WTC11 (cell line): ENCODE measurements around the gene PAQR4.

Experiments
- ESRRA ChIP-seq: sonication (generic); formaldehyde crosslinking; IDR thresholded peaks from 2 replicates; pipeline ENCODE4 v1.8.1; 2022; ENCODE audit warnings: mild to moderate bottlenecking, missing genetic modification reagents, borderline replicate concordance
- MXD4 ChIP-seq: fragments of 250-450 bp; sonication (Bioruptor Pico); IDR thresholded peaks from 2 replicates; pipeline ENCODE4 v1.8.0; 2021; ENCODE audit warnings: mild to moderate bottlenecking, moderate library complexity, borderline replicate concordance
- NR1H2 ChIP-seq: sonication (generic); formaldehyde crosslinking; IDR thresholded peaks from 2 replicates; pipeline ENCODE4 v1.9.0; 2021; ENCODE audit warnings: mild to moderate bottlenecking, moderate library complexity, missing genetic modification reagents
- NR2C2 ChIP-seq: sonication (generic); formaldehyde crosslinking; IDR thresholded peaks from 2 replicates; pipeline ENCODE4 v1.8.0; 2022; ENCODE audit warnings: mild to moderate bottlenecking, missing genetic modification reagents
- SP1 ChIP-seq: sonication (generic); formaldehyde crosslinking; conservative IDR thresholded peaks from 2 replicates; pipeline ENCODE4 v1.8.1; 2022; ENCODE audit warnings: missing genetic modification reagents
- ZNF121 ChIP-seq: sonication (generic); formaldehyde crosslinking; IDR thresholded peaks from 2 replicates; pipeline ENCODE4 v1.8.0; 2023; ENCODE audit warnings: missing genetic modification reagents
- ZNF232 ChIP-seq: sonication (generic); formaldehyde crosslinking; IDR thresholded peaks from 2 replicates; pipeline ENCODE4 v1.8.0; 2022; ENCODE audit warnings: mild to moderate bottlenecking, missing genetic modification reagents
- ZNF263 ChIP-seq: sonication (generic); formaldehyde crosslinking; IDR thresholded peaks from 2 replicates; pipeline ENCODE4 v1.8.1; 2022; ENCODE audit warnings: low read depth, mild to moderate bottlenecking, moderate library complexity, missing genetic modification reagents
- TF ChIP-seq, protein P1 (sequence below): fragments of 200-600 bp; IDR thresholded peaks from 2 replicates; pipeline ENCODE4 v1.8.0; 2022; ENCODE audit warnings: antibody characterized with exemption
- TF ChIP-seq, protein P2 (sequence below): sonication (generic); formaldehyde crosslinking; IDR thresholded peaks from 2 replicates; pipeline ENCODE4 v1.8.1; 2023; ENCODE audit warnings: mild to moderate bottlenecking, missing genetic modification reagents, moderate library complexity
- TF ChIP-seq, protein P3 (sequence below): sonication (generic); formaldehyde crosslinking; IDR thresholded peaks from 2 replicates; pipeline ENCODE4 v1.8.0; 2022; ENCODE audit warnings: mild to moderate bottlenecking, missing genetic modification reagents
- TF ChIP-seq, protein P4 (sequence below): fragments of 250-450 bp; sonication (Bioruptor Pico); IDR thresholded peaks from 2 replicates; pipeline ENCODE4 v2.1.2; 2022; ENCODE audit warnings: mild to moderate bottlenecking, moderate library complexity

DNA sequence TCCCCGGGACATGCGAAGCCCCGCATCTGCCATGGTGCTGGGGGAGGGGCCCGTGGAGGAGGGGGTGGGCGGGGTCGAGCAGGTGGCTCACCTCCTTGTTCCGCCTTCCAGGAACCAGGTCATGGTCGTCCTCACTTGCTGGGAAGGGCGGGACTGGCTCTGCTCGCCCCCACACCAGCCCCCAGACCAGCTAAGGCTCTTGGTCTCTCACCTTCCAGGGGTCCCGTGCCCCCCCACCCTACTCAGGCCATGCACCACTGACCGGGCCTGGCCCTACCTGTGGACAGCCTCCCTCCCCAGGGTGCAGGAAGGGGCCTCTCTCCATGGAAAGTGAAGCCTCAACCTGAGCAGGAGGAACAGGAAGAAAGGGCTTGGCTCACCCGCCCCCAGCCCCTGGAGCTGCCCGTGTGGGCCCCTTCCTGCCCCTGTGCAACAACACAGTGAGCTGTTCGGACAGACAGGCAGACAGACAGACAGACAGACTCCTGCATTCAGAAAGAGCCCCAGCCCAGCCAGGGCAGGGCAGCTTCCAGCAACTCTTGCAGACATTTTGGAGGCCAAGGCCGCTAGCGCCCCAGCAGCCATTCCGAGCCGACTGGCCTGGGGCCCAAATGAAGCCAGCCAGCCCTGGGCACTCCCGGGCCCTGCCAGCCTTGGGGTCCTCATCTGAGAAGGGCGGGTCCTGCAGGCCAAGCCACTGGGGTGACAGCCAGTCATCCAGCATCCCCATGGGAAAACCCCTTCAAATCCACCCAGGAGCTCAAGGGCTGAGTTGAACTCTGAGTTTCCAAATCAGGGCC lies 13.2 kb upstream of the PAQR4 start:
- TF ChIP-seq, protein P1, sequence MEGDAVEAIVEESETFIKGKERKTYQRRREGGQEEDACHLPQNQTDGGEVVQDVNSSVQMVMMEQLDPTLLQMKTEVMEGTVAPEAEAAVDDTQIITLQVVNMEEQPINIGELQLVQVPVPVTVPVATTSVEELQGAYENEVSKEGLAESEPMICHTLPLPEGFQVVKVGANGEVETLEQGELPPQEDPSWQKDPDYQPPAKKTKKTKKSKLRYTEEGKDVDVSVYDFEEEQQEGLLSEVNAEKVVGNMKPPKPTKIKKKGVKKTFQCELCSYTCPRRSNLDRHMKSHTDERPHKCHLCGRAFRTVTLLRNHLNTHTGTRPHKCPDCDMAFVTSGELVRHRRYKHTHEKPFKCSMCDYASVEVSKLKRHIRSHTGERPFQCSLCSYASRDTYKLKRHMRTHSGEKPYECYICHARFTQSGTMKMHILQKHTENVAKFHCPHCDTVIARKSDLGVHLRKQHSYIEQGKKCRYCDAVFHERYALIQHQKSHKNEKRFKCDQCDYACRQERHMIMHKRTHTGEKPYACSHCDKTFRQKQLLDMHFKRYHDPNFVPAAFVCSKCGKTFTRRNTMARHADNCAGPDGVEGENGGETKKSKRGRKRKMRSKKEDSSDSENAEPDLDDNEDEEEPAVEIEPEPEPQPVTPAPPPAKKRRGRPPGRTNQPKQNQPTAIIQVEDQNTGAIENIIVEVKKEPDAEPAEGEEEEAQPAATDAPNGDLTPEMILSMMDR: no peak
- TF ChIP-seq NR1H2 (CRISPR knock-in tag) (no peak), SP1 (CRISPR knock-in tag) (0 out of 2 replicates have a peak, but pooled peaks have one; percentile 17), ESRRA (CRISPR knock-in tag) (no peak), MXD4 (no peak), ZNF121 (CRISPR knock-in tag) (no peak), NR2C2 (CRISPR knock-in tag) (no peak), ZNF263 (CRISPR knock-in tag) (no peak), ZNF232 (CRISPR knock-in tag) (no peak)
- TF ChIP-seq, protein P2, sequence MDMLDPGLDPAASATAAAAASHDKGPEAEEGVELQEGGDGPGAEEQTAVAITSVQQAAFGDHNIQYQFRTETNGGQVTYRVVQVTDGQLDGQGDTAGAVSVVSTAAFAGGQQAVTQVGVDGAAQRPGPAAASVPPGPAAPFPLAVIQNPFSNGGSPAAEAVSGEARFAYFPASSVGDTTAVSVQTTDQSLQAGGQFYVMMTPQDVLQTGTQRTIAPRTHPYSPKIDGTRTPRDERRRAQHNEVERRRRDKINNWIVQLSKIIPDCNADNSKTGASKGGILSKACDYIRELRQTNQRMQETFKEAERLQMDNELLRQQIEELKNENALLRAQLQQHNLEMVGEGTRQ (CRISPR knock-in tag): no peak
- TF ChIP-seq, protein P3, sequence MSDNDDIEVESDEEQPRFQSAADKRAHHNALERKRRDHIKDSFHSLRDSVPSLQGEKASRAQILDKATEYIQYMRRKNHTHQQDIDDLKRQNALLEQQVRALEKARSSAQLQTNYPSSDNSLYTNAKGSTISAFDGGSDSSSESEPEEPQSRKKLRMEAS (CRISPR knock-in tag): no peak
- TF ChIP-seq, protein P4, sequence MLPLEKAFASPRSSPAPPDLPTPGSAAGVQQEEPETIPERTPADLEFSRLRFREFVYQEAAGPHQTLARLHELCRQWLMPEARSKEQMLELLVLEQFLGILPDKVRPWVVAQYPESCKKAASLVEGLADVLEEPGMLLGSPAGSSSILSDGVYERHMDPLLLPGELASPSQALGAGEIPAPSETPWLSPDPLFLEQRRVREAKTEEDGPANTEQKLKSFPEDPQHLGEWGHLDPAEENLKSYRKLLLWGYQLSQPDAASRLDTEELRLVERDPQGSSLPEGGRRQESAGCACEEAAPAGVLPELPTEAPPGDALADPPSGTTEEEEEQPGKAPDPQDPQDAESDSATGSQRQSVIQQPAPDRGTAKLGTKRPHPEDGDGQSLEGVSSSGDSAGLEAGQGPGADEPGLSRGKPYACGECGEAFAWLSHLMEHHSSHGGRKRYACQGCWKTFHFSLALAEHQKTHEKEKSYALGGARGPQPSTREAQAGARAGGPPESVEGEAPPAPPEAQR: no peak
